ENCODE data around the gene DARS1. TPM values are rescaled to one million over a fixed set of nuclear protein-coding genes. Genes with fewer than 3 reads are reported as not detected.

Gene DARS1
- total and polyA plus RNA-seq, 2 of the 13 experiments (the other 11 are each of a cell fraction or from before 2014, with no cell fraction given), result 149 to 230 TPM

GRCh38 chr2:135985826-135986393 is 484 bp upstream of the DARS1 start (continued):
- TF ChIP-seq, protein P1, sequence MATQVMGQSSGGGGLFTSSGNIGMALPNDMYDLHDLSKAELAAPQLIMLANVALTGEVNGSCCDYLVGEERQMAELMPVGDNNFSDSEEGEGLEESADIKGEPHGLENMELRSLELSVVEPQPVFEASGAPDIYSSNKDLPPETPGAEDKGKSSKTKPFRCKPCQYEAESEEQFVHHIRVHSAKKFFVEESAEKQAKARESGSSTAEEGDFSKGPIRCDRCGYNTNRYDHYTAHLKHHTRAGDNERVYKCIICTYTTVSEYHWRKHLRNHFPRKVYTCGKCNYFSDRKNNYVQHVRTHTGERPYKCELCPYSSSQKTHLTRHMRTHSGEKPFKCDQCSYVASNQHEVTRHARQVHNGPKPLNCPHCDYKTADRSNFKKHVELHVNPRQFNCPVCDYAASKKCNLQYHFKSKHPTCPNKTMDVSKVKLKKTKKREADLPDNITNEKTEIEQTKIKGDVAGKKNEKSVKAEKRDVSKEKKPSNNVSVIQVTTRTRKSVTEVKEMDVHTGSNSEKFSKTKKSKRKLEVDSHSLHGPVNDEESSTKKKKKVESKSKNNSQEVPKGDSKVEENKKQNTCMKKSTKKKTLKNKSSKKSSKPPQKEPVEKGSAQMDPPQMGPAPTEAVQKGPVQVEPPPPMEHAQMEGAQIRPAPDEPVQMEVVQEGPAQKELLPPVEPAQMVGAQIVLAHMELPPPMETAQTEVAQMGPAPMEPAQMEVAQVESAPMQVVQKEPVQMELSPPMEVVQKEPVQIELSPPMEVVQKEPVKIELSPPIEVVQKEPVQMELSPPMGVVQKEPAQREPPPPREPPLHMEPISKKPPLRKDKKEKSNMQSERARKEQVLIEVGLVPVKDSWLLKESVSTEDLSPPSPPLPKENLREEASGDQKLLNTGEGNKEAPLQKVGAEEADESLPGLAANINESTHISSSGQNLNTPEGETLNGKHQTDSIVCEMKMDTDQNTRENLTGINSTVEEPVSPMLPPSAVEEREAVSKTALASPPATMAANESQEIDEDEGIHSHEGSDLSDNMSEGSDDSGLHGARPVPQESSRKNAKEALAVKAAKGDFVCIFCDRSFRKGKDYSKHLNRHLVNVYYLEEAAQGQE (IDR thresholded peaks at IDR 0.05; ENCODE audit: borderline replicate concordance in 1 of 2, low read depth in 1 of 2, low read length in 2 of 2), result no peak
- TF ChIP-seq REPIN1 (CRISPR knock-in tag; IDR thresholded peaks at IDR 0.05; ENCODE audit: borderline replicate concordance, low read depth) (no peak), PHF8 (CRISPR knock-in tag; IDR thresholded peaks at IDR 0.05) (no peak), ZNF101 (CRISPR knock-in tag; IDR thresholded peaks at IDR 0.05; ENCODE audit: borderline replicate concordance, low read depth) (no peak), ZFY (CRISPR knock-in tag; IDR thresholded peaks at IDR 0.05) (no peak), ZNF205 (CRISPR knock-in tag; IDR thresholded peaks at IDR 0.05) (0 out of 2 replicates have a peak, but pooled peaks have one; percentile 3), HNF4A (CRISPR knock-in tag; IDR thresholded peaks at IDR 0.05) (no peak), MTF2 (CRISPR knock-in tag; IDR thresholded peaks at IDR 0.05; ENCODE audit: borderline replicate concordance) (no peak), ZNF432 (CRISPR knock-in tag; IDR thresholded peaks at IDR 0.05; ENCODE audit: borderline replicate concordance) (no peak), TOPORS (CRISPR knock-in tag; IDR thresholded peaks at IDR 0.05) (no peak), EP300 (IDR thresholded peaks at IDR 0.05; ENCODE audit: low read depth in 2 of 2, low read length in 2 of 2) (no peak), EP300 (CRISPR knock-in tag; IDR thresholded peaks at IDR 0.05; ENCODE audit: borderline replicate concordance) (no peak), ARHGAP35 (CRISPR knock-in tag; IDR thresholded peaks at IDR 0.05; ENCODE audit: borderline replicate concordance) (no peak; the same call in 1 of the 2 replicates), ZNF253 (CRISPR knock-in tag; IDR thresholded peaks at IDR 0.05; ENCODE audit: borderline replicate concordance) (no peak), ZNF33A (CRISPR knock-in tag; IDR thresholded peaks at IDR 0.05; ENCODE audit: borderline replicate concordance) (no peak)
- TF ChIP-seq, protein P2, sequence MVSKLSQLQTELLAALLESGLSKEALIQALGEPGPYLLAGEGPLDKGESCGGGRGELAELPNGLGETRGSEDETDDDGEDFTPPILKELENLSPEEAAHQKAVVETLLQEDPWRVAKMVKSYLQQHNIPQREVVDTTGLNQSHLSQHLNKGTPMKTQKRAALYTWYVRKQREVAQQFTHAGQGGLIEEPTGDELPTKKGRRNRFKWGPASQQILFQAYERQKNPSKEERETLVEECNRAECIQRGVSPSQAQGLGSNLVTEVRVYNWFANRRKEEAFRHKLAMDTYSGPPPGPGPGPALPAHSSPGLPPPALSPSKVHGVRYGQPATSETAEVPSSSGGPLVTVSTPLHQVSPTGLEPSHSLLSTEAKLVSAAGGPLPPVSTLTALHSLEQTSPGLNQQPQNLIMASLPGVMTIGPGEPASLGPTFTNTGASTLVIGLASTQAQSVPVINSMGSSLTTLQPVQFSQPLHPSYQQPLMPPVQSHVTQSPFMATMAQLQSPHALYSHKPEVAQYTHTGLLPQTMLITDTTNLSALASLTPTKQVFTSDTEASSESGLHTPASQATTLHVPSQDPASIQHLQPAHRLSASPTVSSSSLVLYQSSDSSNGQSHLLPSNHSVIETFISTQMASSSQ (IDR thresholded peaks at IDR 0.05; ENCODE audit: low read depth), result no peak
- TF ChIP-seq, protein P2 (CRISPR knock-in tag; IDR thresholded peaks at IDR 0.05; ENCODE audit: borderline replicate concordance), result no peak
- TF ChIP-seq, protein P3, sequence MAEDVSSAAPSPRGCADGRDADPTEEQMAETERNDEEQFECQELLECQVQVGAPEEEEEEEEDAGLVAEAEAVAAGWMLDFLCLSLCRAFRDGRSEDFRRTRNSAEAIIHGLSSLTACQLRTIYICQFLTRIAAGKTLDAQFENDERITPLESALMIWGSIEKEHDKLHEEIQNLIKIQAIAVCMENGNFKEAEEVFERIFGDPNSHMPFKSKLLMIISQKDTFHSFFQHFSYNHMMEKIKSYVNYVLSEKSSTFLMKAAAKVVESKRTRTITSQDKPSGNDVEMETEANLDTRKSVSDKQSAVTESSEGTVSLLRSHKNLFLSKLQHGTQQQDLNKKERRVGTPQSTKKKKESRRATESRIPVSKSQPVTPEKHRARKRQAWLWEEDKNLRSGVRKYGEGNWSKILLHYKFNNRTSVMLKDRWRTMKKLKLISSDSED (CRISPR knock-in tag; IDR thresholded peaks at IDR 0.05), result no peak
- TF ChIP-seq, protein P4, sequence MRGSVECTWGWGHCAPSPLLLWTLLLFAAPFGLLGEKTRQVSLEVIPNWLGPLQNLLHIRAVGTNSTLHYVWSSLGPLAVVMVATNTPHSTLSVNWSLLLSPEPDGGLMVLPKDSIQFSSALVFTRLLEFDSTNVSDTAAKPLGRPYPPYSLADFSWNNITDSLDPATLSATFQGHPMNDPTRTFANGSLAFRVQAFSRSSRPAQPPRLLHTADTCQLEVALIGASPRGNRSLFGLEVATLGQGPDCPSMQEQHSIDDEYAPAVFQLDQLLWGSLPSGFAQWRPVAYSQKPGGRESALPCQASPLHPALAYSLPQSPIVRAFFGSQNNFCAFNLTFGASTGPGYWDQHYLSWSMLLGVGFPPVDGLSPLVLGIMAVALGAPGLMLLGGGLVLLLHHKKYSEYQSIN (CRISPR knock-in tag; IDR thresholded peaks at IDR 0.05; ENCODE audit: borderline replicate concordance), result no peak
